Testis (tissue), 3 donors: ENCODE results near the gene TLCD3A. TPM values are rescaled to one million over a fixed set of nuclear protein-coding genes. Genes with fewer than 3 reads are reported as not detected.

ENCODE experiments used
- DNase-seq: peaks from one replicate; pipeline ENCODE4 v3.0.0-alpha.2; 2019
- H3K27ac ChIP-seq, 2 donors: fragments of 200-600 bp; sonication (generic); one replicate each; pipeline ENCODE4 v1.5.1; 2019
- H3K27me3 ChIP-seq: fragments of 200-600 bp; sonication (generic); one replicate; pipeline ENCODE4 v1.5.1; 2019
- H3K36me3 ChIP-seq: fragments of 200-600 bp; sonication (generic); one replicate; pipeline ENCODE4 v1.5.1; 2017; ENCODE audit warnings: low read depth; ENCODE audit errors: missing control alignments
- H3K4me1 ChIP-seq: fragments of 200-600 bp; sonication (generic); one replicate; pipeline ENCODE4 v1.5.1; 2019
- H3K4me3 ChIP-seq, 2 donors: fragments of 200-600 bp; sonication (generic); one replicate each; pipeline ENCODE4 v1.5.1; 2017 to 2019
- H3K9me3 ChIP-seq: fragments of 200-600 bp; sonication (generic); one replicate; pipeline ENCODE4 v1.5.1; 2017
- POLR2A ChIP-seq: fragments of 450-650 bp; IDR thresholded peaks from one replicate; pipeline ENCODE4 v1.6.1; 2017; ENCODE audit warnings: antibody characterized with exemption, mild to moderate bottlenecking, moderate library complexity
- WGBS, 2 donors: methylation state at CpG; one replicate each; pipeline ENCODE4 v1.1.5; 2018; 5-methylcytosine and 5-hydroxymethylcytosine counted together
- intact Hi-C: fragments of 100-400 bp; cut with DNase I; formaldehyde crosslinking; loops from one replicate; pipeline ENCODE4 v1.15.1; 2023; ENCODE audit warnings: low total_unique reads
- polyA plus RNA-seq: library from polyadenylated mRNA; stranded (reverse); fragments of 350-450 nt; fragmentation: Illumina TruSeq; extraction: RNeasy Lipid Tissue Mini Kit (QIAGEN cat#74804); gene quantifications from one replicate; pipeline ENCODE4 v1.2.3, GENCODE V29; 2014; ENCODE audit warnings: low read depth, low replicate concordance; ENCODE audit not compliant: insufficient read depth
- total RNA-seq, 2 donors: library from RNA; depleted of rRNA; stranded (reverse); fragments of >200 nt; gene quantifications; one replicate each; pipeline ENCODE4 v1.2.3, GENCODE V29; 2016
- TF ChIP-seq, protein P1 (sequence below), 3 experiments: fragments of 450-650 bp in 2 of 3; fragments of 200-600 bp in 1 of 3; sonication (generic) in 1 of 3; IDR thresholded peaks; one replicate each; pipeline ENCODE4 v1.5.1; 2016 to 2019; ENCODE audit warnings: antibody characterized with exemption in 3 of 3, mild to moderate bottlenecking in 2 of 3, moderate library complexity in 1 of 3

Gene TLCD3A
- total and polyA plus RNA-seq, 3 donors from 2014 or later: 5.8 to 20.9 (median 14.8) TPM

DNA sequence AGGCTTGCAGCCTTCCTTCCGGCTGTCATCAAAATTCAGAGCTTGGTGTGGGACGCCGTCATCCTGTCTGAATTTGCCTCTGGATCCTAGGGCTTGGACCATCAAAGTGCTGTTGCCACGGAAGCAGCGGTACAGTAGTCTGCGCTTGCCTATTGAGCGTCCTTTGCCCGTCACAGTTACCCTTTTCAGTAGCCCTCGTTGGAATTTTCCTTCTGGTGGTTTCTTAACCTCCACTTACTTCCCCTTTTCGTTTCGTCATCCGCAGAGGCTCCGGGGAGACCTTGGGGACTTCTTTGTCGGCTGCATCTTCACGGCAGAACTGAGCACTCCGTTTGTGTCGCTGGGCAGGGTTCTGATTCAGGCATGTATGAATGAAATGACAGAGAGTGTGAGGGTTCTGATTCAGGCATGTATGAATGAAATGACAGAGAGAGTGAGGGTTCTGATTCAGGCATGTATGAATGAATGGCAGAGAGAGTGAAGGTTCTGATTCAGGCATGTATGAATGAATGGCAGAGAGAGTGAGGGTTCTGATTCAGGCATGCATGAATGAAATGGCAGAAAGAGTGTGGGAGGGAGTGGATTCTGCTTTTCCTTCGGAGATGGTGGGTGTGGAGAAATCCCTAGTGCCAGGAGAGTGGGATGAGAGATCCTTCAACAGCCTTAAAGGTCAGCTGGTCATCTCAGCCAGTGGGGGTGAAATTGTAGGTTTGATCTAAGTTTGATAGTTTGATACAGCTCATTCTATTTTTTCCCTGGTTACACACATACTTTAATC, 8.0 kb downstream of the TLCD3A start:
- Histone ChIP-seq H3K9me3 (no peaks in the 10 kb centered on the region), H3K4me1 (no peaks in the 10 kb centered on the region), H3K27me3 (no peaks in the 10 kb centered on the region), H3K4me3 (no peak overlapping the region), H3K27ac (no peak overlapping the region), H3K36me3 (no peaks in the 10 kb centered on the region)
- no peak for DNase-seq
- WGBS, 2 donors: 87% methylated on average over 18 of the region's 18 CpGs
- intact Hi-C loops: no loop called here
- TF ChIP-seq, protein P1, sequence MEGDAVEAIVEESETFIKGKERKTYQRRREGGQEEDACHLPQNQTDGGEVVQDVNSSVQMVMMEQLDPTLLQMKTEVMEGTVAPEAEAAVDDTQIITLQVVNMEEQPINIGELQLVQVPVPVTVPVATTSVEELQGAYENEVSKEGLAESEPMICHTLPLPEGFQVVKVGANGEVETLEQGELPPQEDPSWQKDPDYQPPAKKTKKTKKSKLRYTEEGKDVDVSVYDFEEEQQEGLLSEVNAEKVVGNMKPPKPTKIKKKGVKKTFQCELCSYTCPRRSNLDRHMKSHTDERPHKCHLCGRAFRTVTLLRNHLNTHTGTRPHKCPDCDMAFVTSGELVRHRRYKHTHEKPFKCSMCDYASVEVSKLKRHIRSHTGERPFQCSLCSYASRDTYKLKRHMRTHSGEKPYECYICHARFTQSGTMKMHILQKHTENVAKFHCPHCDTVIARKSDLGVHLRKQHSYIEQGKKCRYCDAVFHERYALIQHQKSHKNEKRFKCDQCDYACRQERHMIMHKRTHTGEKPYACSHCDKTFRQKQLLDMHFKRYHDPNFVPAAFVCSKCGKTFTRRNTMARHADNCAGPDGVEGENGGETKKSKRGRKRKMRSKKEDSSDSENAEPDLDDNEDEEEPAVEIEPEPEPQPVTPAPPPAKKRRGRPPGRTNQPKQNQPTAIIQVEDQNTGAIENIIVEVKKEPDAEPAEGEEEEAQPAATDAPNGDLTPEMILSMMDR (IDR thresholded peaks at IDR 0.05): no peak
- no peak for TF ChIP-seq POLR2A

- intact Hi-C loops: no loop called here
- Histone ChIP-seq H3K27ac (no peak overlapping the region), H3K4me3 (no peak overlapping the region), H3K27me3 (no peaks in the 10 kb centered on the region), H3K4me1 (no peaks in the 10 kb centered on the region), H3K36me3 (no peaks in the 10 kb centered on the region), H3K9me3 (no peaks in the 10 kb centered on the region)
- TF ChIP-seq, protein P1 (IDR thresholded peaks at IDR 0.05): no peak
- no peak for TF ChIP-seq POLR2A
- WGBS, 2 donors: 94 to 95% methylated on average over 11 of the region's 11 CpGs
- DNase-seq: no peak
Measured at GRCh38 chr17:742147-742793, 9.9 kb downstream of the TLCD3A start.

DNA sequence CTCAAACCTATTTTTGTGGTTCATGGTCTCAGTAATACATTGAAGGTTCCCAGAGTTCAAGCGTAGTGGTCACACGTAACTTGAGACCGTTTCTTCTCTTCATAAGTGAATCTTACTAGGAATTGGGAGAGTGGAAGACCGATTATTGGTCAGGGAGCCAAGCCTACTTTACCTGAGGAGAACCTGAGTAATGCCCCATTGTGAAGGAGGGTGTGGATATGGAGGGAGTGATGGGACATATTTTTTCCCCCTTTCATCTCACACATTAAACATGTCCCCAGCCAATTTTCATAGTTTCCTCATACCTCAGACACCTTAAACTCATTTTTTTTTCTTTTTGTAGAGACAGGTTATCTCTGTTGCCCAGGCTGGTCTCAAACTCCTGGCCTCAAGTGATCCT, 10.7 kb downstream of the TLCD3A start:
- Histone ChIP-seq H3K9me3 (no peaks in the 10 kb centered on the region), H3K4me1 (no peaks in the 10 kb centered on the region), H3K4me3 (no peak overlapping the region), H3K27ac (no peak overlapping the region), H3K36me3 (no peaks in the 10 kb centered on the region), H3K27me3 (no peaks in the 10 kb centered on the region)
- 93 to 97% methylated on average over 4 of the region's 4 CpGs for WGBS, 2 donors
- no peak for DNase-seq
- no peak for TF ChIP-seq POLR2A
- TF ChIP-seq, protein P1 (IDR thresholded peaks at IDR 0.05): no peak
- intact Hi-C loops: no loop called here

GRCh38 chr17:744937-745336, 12.5 kb downstream of the TLCD3A start:
- 79 to 92% methylated on average over 9 of the region's 9 CpGs for WGBS, 2 donors
- H3K9me3 ChIP-seq: no peaks in the 10 kb centered on the region
- no peak overlapping the region for H3K4me3 ChIP-seq
- DNase-seq: no peak
- intact Hi-C loops: no loop called here
- no peaks in the 10 kb centered on the region for H3K4me1 ChIP-seq
- no peak for TF ChIP-seq POLR2A
- TF ChIP-seq, protein P1 (IDR thresholded peaks at IDR 0.05): no peak
- H3K27me3 ChIP-seq: no peaks in the 10 kb centered on the region
- H3K27ac ChIP-seq: no peak overlapping the region
- no peaks in the 10 kb centered on the region for H3K36me3 ChIP-seq
